ENCODE data around the gene SYN1. TPM values are rescaled to one million over a fixed set of nuclear protein-coding genes. Genes with fewer than 3 reads are reported as not detected.

SYN1 gene
- total RNA-seq, 1 donor from 2014 or later, result 2.2 TPM

DNA sequence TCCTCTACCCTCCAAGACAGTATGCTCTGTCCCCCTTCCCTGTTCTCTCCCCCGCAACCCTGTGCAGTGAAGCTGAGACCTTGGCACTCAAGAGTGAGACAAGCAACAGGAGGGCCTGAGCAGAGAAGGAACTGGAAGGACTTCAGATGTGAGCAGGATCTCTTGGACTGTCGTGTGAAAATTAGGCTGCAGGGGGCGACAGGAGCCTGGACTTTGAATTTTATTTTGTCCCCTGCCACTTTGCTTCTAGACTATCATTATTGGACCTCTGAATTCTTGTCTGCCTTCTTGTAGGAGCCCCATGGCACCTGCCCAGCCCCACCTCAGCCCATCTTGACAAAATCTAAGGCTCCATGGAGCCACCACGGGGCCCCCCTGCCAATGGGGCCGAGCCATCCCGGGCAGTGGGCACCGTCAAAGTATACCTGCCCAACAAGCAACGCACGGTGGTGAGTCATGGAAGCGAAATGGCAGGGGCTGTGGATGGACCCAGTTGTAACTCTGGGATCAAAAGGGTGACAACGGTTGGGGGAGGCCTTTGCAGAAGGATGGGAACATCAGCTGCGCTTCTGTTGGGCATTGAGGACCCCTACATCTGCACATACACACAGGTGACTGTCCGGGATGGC, 56.9 kb downstream of the SYN1 start:
- Mint-ChIP-seq H3K4me1 (ENCODE audit: low read depth, unreplicated experiment) (no peaks in the 10 kb centered on the region), H3K4me3 (ENCODE audit: unreplicated experiment) (peak overlapping the region; percentile 71), H3K9me3 (ENCODE audit: unreplicated experiment) (no peaks in the 10 kb centered on the region), H3K27me3 (ENCODE audit: low read depth, unreplicated experiment) (no peaks in the 10 kb centered on the region), H3K36me3 (ENCODE audit: low read depth, unreplicated experiment) (peaks cover 2% of the 10 kb centered on the region), H3K27ac (ENCODE audit: unreplicated experiment) (no peak overlapping the region)
- peaks cover 12% of the 10 kb centered on the region for H3K4me1 ChIP-seq (ENCODE audit: insufficient read depth, low read length)
- DNase-seq (ENCODE audit: low read depth) (no peak), FAIRE-seq (peak; percentile 68)
- H3K79me2 ChIP-seq (ENCODE audit: insufficient read depth, low read length), result peaks cover 34% of the 10 kb centered on the region
- TF ChIP-seq EZH2 (IDR thresholded peaks at IDR 0.05; ENCODE audit: insufficient read depth, low read length) (no peak), CTCF (IDR thresholded peaks at IDR 0.05; ENCODE audit: insufficient read depth, low read depth, low read length) (peak; percentile 5)
- H3K9ac ChIP-seq (ENCODE audit: low read length), result no peak overlapping the region
- no peak overlapping the region for H3K27ac ChIP-seq (ENCODE audit: low read depth, low read length)
- H2AFZ ChIP-seq (ENCODE audit: low read depth, low read length), result no peak overlapping the region
- no peak overlapping the region for H3K4me3 ChIP-seq (ENCODE audit: insufficient read depth, low read depth, low read length)
- no peaks in the 10 kb centered on the region for H3K27me3 ChIP-seq (ENCODE audit: insufficient read depth, low read length)
- no peaks in the 10 kb centered on the region for H3K36me3 ChIP-seq (ENCODE audit: insufficient read depth, low read length)
- peak overlapping the region; percentile 22 for H3K4me2 ChIP-seq (ENCODE audit: low read length)
- H4K20me1 ChIP-seq (ENCODE audit: insufficient read depth, low read length), result peaks cover 22% of the 10 kb centered on the region
- no peaks in the 10 kb centered on the region for H3K9me3 ChIP-seq (ENCODE audit: insufficient read depth, low read depth, low read length)

GRCh38 chrX:47561659-47562151, 58.0 kb downstream of the SYN1 start:
- Mint-ChIP-seq H3K27ac (ENCODE audit: unreplicated experiment) (peak overlapping the region; percentile 88), H3K4me3 (ENCODE audit: unreplicated experiment) (peak overlapping the region; percentile 91), H3K36me3 (ENCODE audit: low read depth, unreplicated experiment) (peaks cover 2% of the 10 kb centered on the region), H3K27me3 (ENCODE audit: low read depth, unreplicated experiment) (no peaks in the 10 kb centered on the region), H3K4me1 (ENCODE audit: low read depth, unreplicated experiment) (no peaks in the 10 kb centered on the region), H3K9me3 (ENCODE audit: unreplicated experiment) (no peaks in the 10 kb centered on the region)
- H3K36me3 ChIP-seq (ENCODE audit: insufficient read depth, low read length), result no peaks in the 10 kb centered on the region
- H3K9me3 ChIP-seq (ENCODE audit: insufficient read depth, low read depth, low read length), result no peaks in the 10 kb centered on the region
- H3K27me3 ChIP-seq (ENCODE audit: insufficient read depth, low read length), result no peaks in the 10 kb centered on the region
- H3K4me2 ChIP-seq (ENCODE audit: low read length), result peak overlapping the region; percentile 96
- H2AFZ ChIP-seq (ENCODE audit: low read depth, low read length), result peak overlapping the region; percentile 66
- TF ChIP-seq CTCF (IDR thresholded peaks at IDR 0.05; ENCODE audit: insufficient read depth, low read depth, low read length), result no peak
- TF ChIP-seq EZH2 (IDR thresholded peaks at IDR 0.05; ENCODE audit: insufficient read depth, low read length), result no peak
- H3K9ac ChIP-seq (ENCODE audit: low read length), result peak overlapping the region; percentile 95
- peaks cover 12% of the 10 kb centered on the region for H3K4me1 ChIP-seq (ENCODE audit: insufficient read depth, low read length)
- FAIRE-seq (no peak), DNase-seq (ENCODE audit: low read depth) (no peak)
- peaks cover 22% of the 10 kb centered on the region for H4K20me1 ChIP-seq (ENCODE audit: insufficient read depth, low read length)
- peaks cover 34% of the 10 kb centered on the region for H3K79me2 ChIP-seq (ENCODE audit: insufficient read depth, low read length)
- peak overlapping the region; percentile 86 for H3K4me3 ChIP-seq (ENCODE audit: insufficient read depth, low read depth, low read length)
- peak overlapping the region; percentile 98 for H3K27ac ChIP-seq (ENCODE audit: low read depth, low read length)
